Osteocyte (in vitro differentiated cells): Measurements from ENCODE around the gene LIN37. TPM values are rescaled to one million over a fixed set of nuclear protein-coding genes. Genes with fewer than 3 reads are reported as not detected.

Experiments used
- DNase-seq: peaks from one replicate; pipeline ENCODE4 v3.0.0; 2021; ENCODE audit warnings: mixed read lengths; ENCODE audit not compliant: unreplicated experiment; ENCODE audit errors: extremely low spot score
- H3K27ac Mint-ChIP-seq: one replicate; pipeline ENCODE4 v1.8.0; 2021; ENCODE audit warnings: mild to moderate bottlenecking, mixed read lengths; ENCODE audit not compliant: unreplicated experiment
- H3K27me3 Mint-ChIP-seq: one replicate; pipeline ENCODE4 v1.8.0; 2021; ENCODE audit warnings: mixed read lengths; ENCODE audit not compliant: unreplicated experiment
- H3K36me3 Mint-ChIP-seq: one replicate; pipeline ENCODE4 v1.8.0; 2021; ENCODE audit warnings: mixed read lengths; ENCODE audit not compliant: unreplicated experiment
- H3K4me1 Mint-ChIP-seq: one replicate; pipeline ENCODE4 v1.8.0; 2021; ENCODE audit warnings: mixed read lengths; ENCODE audit not compliant: unreplicated experiment
- H3K4me3 Mint-ChIP-seq: one replicate; pipeline ENCODE4 v1.8.0; 2021; ENCODE audit warnings: mild to moderate bottlenecking, moderate library complexity, mixed read lengths; ENCODE audit not compliant: unreplicated experiment
- H3K9me3 Mint-ChIP-seq: one replicate; pipeline ENCODE4 v1.8.0; 2021; ENCODE audit warnings: mixed read lengths; ENCODE audit not compliant: unreplicated experiment
- CTCF ChIP-seq: fragments of 200-600 bp; sonication (generic); IDR thresholded peaks from 2 replicates; pipeline ENCODE4 v1.5.0; 2021; ENCODE audit warnings: antibody characterized with exemption, mild to moderate bottlenecking, moderate library complexity
- total RNA-seq: library from RNA; stranded (reverse); gene quantifications from 2 replicates; pipeline ENCODE4 v1.2.1, GENCODE V29; 2021

The LIN37 gene
- total RNA-seq, 1 donor from 2014 or later, result 15.7 TPM

GRCh38 chr19:35776102-35776788 lies 27.9 kb downstream of the LIN37 start:
- peaks cover 24% of the 10 kb centered on the region for H3K4me1 Mint-ChIP-seq
- DNase-seq, result no peak
- H3K4me3 Mint-ChIP-seq, result peak overlapping the region; percentile 72
- H3K27me3 Mint-ChIP-seq, result no peaks in the 10 kb centered on the region
- H3K9me3 Mint-ChIP-seq, result no peaks in the 10 kb centered on the region
- peaks cover 3% of the 10 kb centered on the region for H3K36me3 Mint-ChIP-seq
- no peak for TF ChIP-seq CTCF
- H3K27ac Mint-ChIP-seq, result no peak overlapping the region

- Mint-ChIP-seq H3K4me1 (peaks cover 24% of the 10 kb centered on the region), H3K4me3 (peak overlapping the region; percentile 24), H3K27me3 (no peaks in the 10 kb centered on the region), H3K27ac (peak overlapping the region; percentile 17), H3K36me3 (peaks cover 7% of the 10 kb centered on the region), H3K9me3 (no peaks in the 10 kb centered on the region)
- TF ChIP-seq CTCF, result no peak
- no peak for DNase-seq
Measured at GRCh38 chr19:35777086-35777841, 28.9 kb downstream of the LIN37 start.

GRCh38 chr19:35777961-35778360 lies 29.6 kb downstream of the LIN37 start:
- Mint-ChIP-seq H3K27ac (no peak overlapping the region), H3K9me3 (no peaks in the 10 kb centered on the region), H3K36me3 (peaks cover 7% of the 10 kb centered on the region), H3K27me3 (no peaks in the 10 kb centered on the region), H3K4me1 (peaks cover 24% of the 10 kb centered on the region), H3K4me3 (no peak overlapping the region)
- no peak for DNase-seq
- no peak for TF ChIP-seq CTCF

GRCh38 chr19:35779033-35779432 lies 30.7 kb downstream of the LIN37 start:
- Mint-ChIP-seq H3K4me3 (no peak overlapping the region), H3K27ac (no peak overlapping the region), H3K9me3 (no peaks in the 10 kb centered on the region), H3K36me3 (peaks cover 12% of the 10 kb centered on the region), H3K27me3 (no peaks in the 10 kb centered on the region), H3K4me1 (peaks cover 24% of the 10 kb centered on the region)
- TF ChIP-seq CTCF, result no peak
- no peak for DNase-seq

- Mint-ChIP-seq H3K36me3 (peaks cover 12% of the 10 kb centered on the region), H3K27me3 (no peaks in the 10 kb centered on the region), H3K4me1 (peaks cover 14% of the 10 kb centered on the region), H3K9me3 (no peaks in the 10 kb centered on the region), H3K27ac (no peak overlapping the region), H3K4me3 (no peak overlapping the region)
- TF ChIP-seq CTCF, result no peak
- DNase-seq, result no peak
Measured at GRCh38 chr19:35780058-35780457, 31.7 kb downstream of the LIN37 start.
